HG03521 (cell line): ENCODE results near the gene SLC35A3.

ENCODE experiments used
- ATAC-seq: cut with Tn5 transposase; IDR thresholded peaks from one replicate; pipeline ENCODE4 v1.9.1; 2021; ENCODE audit warnings: mild to moderate bottlenecking, moderate library complexity; ENCODE audit not compliant: unreplicated experiment

Gene SLC35A3

DNA sequence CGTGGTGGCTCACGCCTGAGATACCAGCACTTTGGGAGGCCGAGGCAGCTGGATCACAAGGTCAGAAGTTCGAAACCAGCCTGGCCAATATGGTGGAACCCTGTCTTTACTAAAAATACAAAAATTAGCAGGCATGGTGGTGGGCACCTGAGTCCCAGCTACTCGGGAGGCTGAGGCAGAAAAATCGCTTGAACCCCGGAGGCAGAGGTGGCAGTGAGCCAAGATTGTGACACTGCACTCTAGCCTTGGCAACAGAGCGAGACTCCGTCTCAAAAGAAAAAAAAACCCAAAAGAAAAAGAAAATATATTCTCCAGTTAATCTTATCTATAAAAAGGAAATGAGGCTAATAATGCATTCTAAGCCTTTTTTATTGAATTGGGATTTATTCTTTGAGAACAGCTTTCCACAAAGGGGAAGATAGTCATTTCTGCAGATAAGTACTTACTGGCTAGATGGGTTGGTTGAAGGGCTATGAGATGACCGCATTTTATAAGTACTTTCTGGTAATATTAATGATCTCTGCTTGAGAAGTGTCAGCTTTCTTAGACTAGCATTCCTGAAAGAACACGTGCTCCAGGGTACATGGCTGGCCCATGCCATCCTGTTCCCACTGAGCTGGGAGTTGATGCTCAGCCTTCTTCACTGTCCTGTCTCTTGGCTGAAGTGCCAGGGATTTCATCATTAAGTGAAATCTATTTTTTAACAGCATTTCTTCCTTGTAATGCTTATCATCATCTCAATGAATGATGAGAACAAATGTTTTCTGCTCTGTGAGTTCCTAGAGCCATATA lies 105.0 kb downstream of the SLC35A3 start:
- ATAC-seq, result no peak

DNA sequence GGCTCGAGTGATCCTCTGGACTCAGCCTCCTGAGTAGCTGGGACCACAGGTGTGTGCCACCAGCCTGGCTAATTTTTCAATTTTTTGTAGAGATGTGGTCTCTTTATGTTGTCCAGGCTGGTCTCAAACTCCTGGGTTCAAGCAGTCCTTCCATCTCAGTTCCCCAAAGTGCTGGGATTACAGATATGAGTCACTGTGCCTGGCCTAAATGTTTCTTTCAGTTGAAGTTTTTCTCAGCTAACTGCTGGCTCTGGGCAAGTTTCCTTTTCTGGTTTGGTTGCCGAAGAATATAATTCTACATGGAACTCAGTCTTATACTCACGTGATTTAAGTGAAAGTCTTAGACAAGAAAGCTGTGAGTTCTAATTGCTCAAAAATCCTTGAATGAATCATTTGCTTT lies 106.0 kb downstream of the SLC35A3 start:
- no peak for ATAC-seq

DNA sequence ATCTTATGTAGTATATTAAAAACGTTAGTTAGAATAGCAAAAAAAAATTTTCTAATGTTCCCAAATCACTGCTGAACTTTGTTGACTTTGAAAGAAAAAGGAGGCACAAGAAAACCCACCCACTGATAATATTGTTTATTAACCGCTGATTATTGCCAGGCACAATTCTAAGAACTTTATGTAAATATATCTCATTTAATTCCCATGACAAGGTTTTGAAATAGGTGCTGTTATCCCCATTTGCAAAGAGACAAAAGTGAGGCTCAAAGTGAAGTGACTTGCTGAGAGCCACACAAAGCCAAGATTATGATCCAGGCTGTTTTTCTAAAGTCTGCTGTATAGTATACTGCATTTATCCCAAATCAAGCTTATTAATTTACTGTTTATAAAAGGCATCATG lies 106.5 kb downstream of the SLC35A3 start:
- ATAC-seq, result no peak

DNA sequence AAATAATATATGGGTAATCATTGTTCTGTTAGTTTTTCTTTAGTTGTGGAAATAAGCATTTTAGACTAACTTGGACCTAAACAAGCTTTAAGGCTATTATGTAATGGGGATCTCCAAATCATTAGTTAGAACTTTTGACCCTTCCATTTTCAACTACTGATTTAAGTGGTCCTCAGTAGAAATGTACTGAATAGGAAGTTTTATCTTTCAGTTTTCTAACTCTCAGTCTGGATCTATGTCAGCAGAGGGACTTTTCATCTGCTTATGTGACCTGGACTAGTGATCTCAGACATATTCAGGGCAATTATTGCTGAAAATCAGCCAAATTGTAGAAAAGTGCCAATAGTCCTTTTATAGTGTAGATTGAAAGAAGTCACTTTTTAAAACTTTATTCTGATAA lies 106.9 kb downstream of the SLC35A3 start:
- ATAC-seq, result peak; percentile 52

DNA sequence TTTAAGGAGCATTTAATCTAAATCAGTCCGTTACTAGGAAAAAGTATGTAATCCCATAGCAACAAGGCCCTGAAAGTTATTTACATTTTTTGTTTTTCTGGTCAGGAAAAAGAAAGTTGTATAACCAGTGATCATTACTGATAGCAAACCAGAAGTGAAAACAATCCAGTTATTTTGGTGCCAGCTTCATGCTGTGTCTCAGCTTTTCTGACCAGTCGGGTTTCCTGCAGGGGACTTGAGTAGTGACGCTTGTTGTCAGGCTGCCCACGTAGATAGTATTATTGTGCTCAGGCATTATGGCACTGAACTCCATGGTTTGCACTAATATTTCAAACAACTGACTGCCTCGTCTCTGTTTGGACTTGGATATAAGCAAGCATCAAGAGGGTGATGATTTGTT lies 107.7 kb downstream of the SLC35A3 start:
- ATAC-seq, result peak; percentile 64

DNA sequence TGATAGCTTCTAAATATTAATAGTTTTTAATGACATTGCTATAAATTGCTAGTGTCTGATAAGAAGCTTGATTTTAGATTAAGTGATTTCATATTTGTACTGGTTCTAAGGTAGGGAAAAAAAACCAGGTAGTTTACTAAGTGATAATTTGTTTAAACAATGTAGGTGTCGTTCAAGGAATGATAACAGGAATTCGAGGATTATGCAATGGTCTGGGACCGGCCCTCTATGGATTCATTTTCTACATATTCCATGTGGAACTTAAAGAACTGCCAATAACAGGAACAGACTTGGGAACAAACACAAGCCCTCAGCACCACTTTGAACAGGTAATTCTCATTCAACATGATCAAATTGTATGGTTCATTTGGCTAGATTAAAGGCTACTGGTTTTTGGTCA lies 110.5 kb downstream of the SLC35A3 start:
- no peak for ATAC-seq
